Amygdala (tissue), 56 donors: ENCODE data around the gene SSR1.

ENCODE experiments used
- DNase-seq, 56 donors: peaks; one replicate each; lab custom pipeline; 2025; lab: John Stamatoyannopoulos, UW

Gene SSR1

GRCh38 chr6:7261032-7261841, 51.8 kb downstream of the SSR1 start:
- peak in 54 of 56 donors; percentile 19 to 86 (median 66) for DNase-seq

- no peak for DNase-seq
Observed at GRCh38 chr6:7260291-7261031, 52.5 kb downstream of the SSR1 start.

- DNase-seq = no peak
Observed at GRCh38 chr6:7258231-7258763, 54.7 kb downstream of the SSR1 start.

GRCh38 chr6:7257521-7258230, 55.3 kb downstream of the SSR1 start:
- DNase-seq = no peak

- DNase-seq = no peak
Observed at GRCh38 chr6:7256785-7257184, 56.2 kb downstream of the SSR1 start.

GRCh38 chr6:7255918-7256317, 57.1 kb downstream of the SSR1 start:
- no peak for DNase-seq

GRCh38 chr6:7254980-7255835, 57.8 kb downstream of the SSR1 start:
- DNase-seq = peak in 10 of 56 donors; percentile 7 to 45 (median 13)

- peak in 1 of 56 donors; percentile 8 for DNase-seq
Observed at GRCh38 chr6:7252390-7252789, 60.6 kb downstream of the SSR1 start.

GRCh38 chr6:7251646-7252260, 61.2 kb downstream of the SSR1 start:
- no peak for DNase-seq

GRCh38 chr6:7250812-7251211, 62.2 kb downstream of the SSR1 start:
- no peak for DNase-seq

- no peak for DNase-seq
Observed at GRCh38 chr6:7249946-7250643, 62.9 kb downstream of the SSR1 start.

GRCh38 chr6:7249391-7249790, 63.6 kb downstream of the SSR1 start:
- no peak for DNase-seq

- no peak for DNase-seq
Observed at GRCh38 chr6:7247828-7248227, 65.2 kb downstream of the SSR1 start.

- no peak for DNase-seq
Observed at GRCh38 chr6:7247179-7247456, 65.9 kb downstream of the SSR1 start.

GRCh38 chr6:7246401-7247178, 66.4 kb downstream of the SSR1 start:
- no peak for DNase-seq

- DNase-seq = no peak
Observed at GRCh38 chr6:7245668-7246393, 67.2 kb downstream of the SSR1 start.

GRCh38 chr6:7243179-7243981, 69.6 kb downstream of the SSR1 start:
- DNase-seq = peak in 14 of 56 donors; percentile 7 to 64 (median 18)
